Ovary (tissue), 3 donors: Measurements from ENCODE around the gene FCRL5.

Source experiments
- EP300 ChIP-seq: sonication (generic); formaldehyde crosslinking; IDR thresholded peaks from one replicate; pipeline ENCODE4 v1.6.1; 2017; ENCODE audit warnings: antibody characterized with exemption
- POLR2A ChIP-seq: fragments of 450-650 bp; IDR thresholded peaks from one replicate; pipeline ENCODE4 v1.6.1; 2017; ENCODE audit warnings: antibody characterized with exemption, mild to moderate bottlenecking, moderate library complexity
- TF ChIP-seq, protein P1 (sequence below), 3 donors: fragments of 450-650 bp in 2 of 3; fragments of 200-600 bp in 1 of 3; IDR thresholded peaks; one replicate each; pipeline versions ENCODE4 v1.5.1 to v1.8.0; 2016 to 2022; ENCODE audit warnings: antibody characterized with exemption in 3 of 3, mild to moderate bottlenecking in 1 of 3
- donor health status: DM: no; HTN: no; CAD: no.

DNA sequence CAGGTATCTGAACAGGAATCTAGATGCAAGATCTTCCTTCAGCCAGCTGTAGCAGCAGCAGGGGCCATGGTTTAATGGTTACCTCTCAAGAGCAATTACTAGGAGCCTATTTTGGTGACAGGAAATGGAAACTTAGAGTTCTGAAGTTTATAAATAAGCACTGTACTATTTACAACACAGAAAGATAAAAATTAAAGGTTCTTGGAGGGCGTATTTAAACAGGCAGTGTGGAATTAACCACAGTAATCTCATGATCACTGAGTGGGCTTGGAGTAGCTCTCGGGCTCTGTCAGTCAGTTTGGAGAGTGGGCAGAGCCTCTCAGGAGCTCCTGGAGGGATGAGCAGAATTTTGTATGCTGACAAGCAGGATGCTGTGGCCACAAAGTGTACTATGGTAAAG is 10.2 kb upstream of the FCRL5 start:
- TF ChIP-seq, protein P1, sequence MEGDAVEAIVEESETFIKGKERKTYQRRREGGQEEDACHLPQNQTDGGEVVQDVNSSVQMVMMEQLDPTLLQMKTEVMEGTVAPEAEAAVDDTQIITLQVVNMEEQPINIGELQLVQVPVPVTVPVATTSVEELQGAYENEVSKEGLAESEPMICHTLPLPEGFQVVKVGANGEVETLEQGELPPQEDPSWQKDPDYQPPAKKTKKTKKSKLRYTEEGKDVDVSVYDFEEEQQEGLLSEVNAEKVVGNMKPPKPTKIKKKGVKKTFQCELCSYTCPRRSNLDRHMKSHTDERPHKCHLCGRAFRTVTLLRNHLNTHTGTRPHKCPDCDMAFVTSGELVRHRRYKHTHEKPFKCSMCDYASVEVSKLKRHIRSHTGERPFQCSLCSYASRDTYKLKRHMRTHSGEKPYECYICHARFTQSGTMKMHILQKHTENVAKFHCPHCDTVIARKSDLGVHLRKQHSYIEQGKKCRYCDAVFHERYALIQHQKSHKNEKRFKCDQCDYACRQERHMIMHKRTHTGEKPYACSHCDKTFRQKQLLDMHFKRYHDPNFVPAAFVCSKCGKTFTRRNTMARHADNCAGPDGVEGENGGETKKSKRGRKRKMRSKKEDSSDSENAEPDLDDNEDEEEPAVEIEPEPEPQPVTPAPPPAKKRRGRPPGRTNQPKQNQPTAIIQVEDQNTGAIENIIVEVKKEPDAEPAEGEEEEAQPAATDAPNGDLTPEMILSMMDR (IDR thresholded peaks at IDR 0.05), result no peak
- TF ChIP-seq POLR2A, result no peak
- TF ChIP-seq EP300, result no peak
